H1 (cell line): ENCODE results near the gene NTN1. TPM values are rescaled to one million over a fixed set of nuclear protein-coding genes. Genes with fewer than 3 reads are reported as not detected.

ENCODE experiments used
- CTCF ChIA-PET: fragments of 300-600 bp; sonication (Branson Sonifier 250); formaldehyde crosslinking; loops from one replicate; lab custom pipeline; 2021; ENCODE audit not compliant: partially characterized antibody; lab: Charles Lee
- POLR2A ChIA-PET: fragments of 300-600 bp; sonication (Branson Sonifier 250); formaldehyde crosslinking; loops from one replicate; lab custom pipeline; 2021; ENCODE audit warnings: inconsistent platforms; ENCODE audit not compliant: partially characterized antibody; lab: Charles Lee
- DNase-seq, 2 experiments: peaks; one replicate each; pipeline versions ENCODE4 v3.0.0 to v3.0.0-alpha.2; 2010 to 2022; ENCODE audit warnings: low spot score in 2 of 2, low read depth in 1 of 2, mixed read lengths in 1 of 2
- FAIRE-seq: peaks from 2 replicates; lab custom pipeline; 2011; peaks lifted over from hg19 to GRCh38; lab: Jason Lieb, UNC
- H2AFZ ChIP-seq: 2 replicates; pipeline ENCODE4 v1.8.1; 2012; ENCODE audit warnings: low read length, inconsistent platforms
- H2AK5ac ChIP-seq: 2 replicates; pipeline ENCODE4 v1.6.1; 2013; ENCODE audit warnings: low read depth, low read length
- H2BK120ac ChIP-seq: replicated peaks from 2 replicates; pipeline ENCODE3; 2013; ENCODE audit warnings: low read depth, low read length, inconsistent platforms
- H2BK12ac ChIP-seq: 2 replicates; pipeline ENCODE4 v1.6.1; 2013; ENCODE audit warnings: low read depth, low read length
- H2BK15ac ChIP-seq: 2 replicates; pipeline ENCODE4 v1.6.1; 2013; ENCODE audit warnings: low read length
- H2BK20ac ChIP-seq: 2 replicates; pipeline ENCODE4 v1.6.1; 2013; ENCODE audit warnings: low read length
- H2BK5ac ChIP-seq: 2 replicates; pipeline ENCODE4 v1.6.1; 2013; ENCODE audit warnings: low read depth, low read length
- H3K14ac ChIP-seq: 2 replicates; pipeline ENCODE4 v1.6.1; 2013; ENCODE audit warnings: inconsistent platforms; ENCODE audit not compliant: insufficient read length
- H3K18ac ChIP-seq: 2 replicates; pipeline ENCODE4 v1.6.1; 2013; ENCODE audit warnings: low read length; ENCODE audit errors: extremely low read depth
- H3K23ac ChIP-seq: 2 replicates; pipeline ENCODE4 v1.6.1; 2013; ENCODE audit warnings: inconsistent platforms; ENCODE audit not compliant: insufficient read length
- H3K23me2 ChIP-seq: 2 replicates; pipeline ENCODE4 v1.6.1; 2013; ENCODE audit warnings: low read depth, low read length
- H3K27ac ChIP-seq: 2 replicates; pipeline ENCODE4 v1.6.1; 2011; ENCODE audit warnings: low read depth, low read length, inconsistent platforms
- H3K27me3 ChIP-seq, 4 experiments: replicated peaks in 1 of 4; 1 replicate in 1 of 4; 2 replicates in 3 of 4; pipeline versions ENCODE4 v1.6.1 to v1.8.1; 2011 to 2013; ENCODE audit warnings: low read length in 3 of 4, mild to moderate bottlenecking in 3 of 4, inconsistent platforms in 2 of 4, mixed read lengths in 2 of 4, moderate library complexity in 1 of 4; ENCODE audit not compliant: control insufficient read depth in 3 of 4, insufficient read depth in 3 of 4; ENCODE audit errors: extremely low read depth in 1 of 4
- H3K36me3 ChIP-seq, 4 experiments: 2 replicates each; pipeline versions ENCODE4 v1.6.1 to v1.8.1; 2011 to 2013; ENCODE audit warnings: mild to moderate bottlenecking in 4 of 4, low read length in 3 of 4, moderate library complexity in 2 of 4, control low read depth in 1 of 4, inconsistent platforms in 1 of 4; ENCODE audit not compliant: insufficient read depth in 4 of 4, control insufficient read depth in 2 of 4
- H3K4ac ChIP-seq: replicated peaks from 2 replicates; pipeline ENCODE3; 2013; ENCODE audit warnings: low read length, low read depth, mixed read lengths, inconsistent platforms; ENCODE audit not compliant: insufficient read length
- H3K4me1 ChIP-seq, 4 experiments: replicated peaks in 1 of 4; 1 replicate in 1 of 4; 2 replicates in 3 of 4; pipeline versions ENCODE4 v1.6.1 to v1.8.1; 2011 to 2013; ENCODE audit warnings: low read length in 3 of 4, inconsistent platforms in 2 of 4, mixed read lengths in 1 of 4; ENCODE audit not compliant: insufficient read depth in 4 of 4, control insufficient read depth in 3 of 4
- H3K4me2 ChIP-seq, 2 experiments: 2 replicates each; pipeline versions ENCODE4 v1.6.1 to v1.8.1; 2011 to 2013; ENCODE audit warnings: low read depth in 2 of 2, low read length in 2 of 2, control low read depth in 1 of 2, inconsistent platforms in 1 of 2, mild to moderate bottlenecking in 1 of 2; ENCODE audit not compliant: insufficient read depth in 1 of 2
- H3K4me3 ChIP-seq, 4 experiments: fragments of 200-600, 300-600 bp in 1 of 4; sonication (generic), shearing (Covaris generic), sonication (Bioruptor Twin) in 1 of 4; 2 replicates each; pipeline versions ENCODE4 v1.5.1 to v1.8.1; 2011 to 2016; ENCODE audit warnings: low read length in 4 of 4, low read depth in 3 of 4, control low read depth in 2 of 4, inconsistent platforms in 2 of 4, mild to moderate bottlenecking in 2 of 4, mixed read lengths in 1 of 4, moderate library complexity in 1 of 4; ENCODE audit not compliant: insufficient read depth in 2 of 4; ENCODE audit errors: extremely low read depth in 1 of 4
- H3K56ac ChIP-seq: replicated peaks from 2 replicates; pipeline ENCODE3; 2013; ENCODE audit warnings: low read depth, mild to moderate bottlenecking, mixed read lengths, low read length, inconsistent platforms; ENCODE audit not compliant: insufficient read length
- H3K79me1 ChIP-seq: 2 replicates; pipeline ENCODE4 v1.6.1; 2013; ENCODE audit warnings: low read depth, low read length, control low read depth
- H3K79me2 ChIP-seq, 2 experiments: 2 replicates each; pipeline versions ENCODE4 v1.6.1 to v1.8.1; 2012 to 2013; ENCODE audit warnings: low read length in 2 of 2, mild to moderate bottlenecking in 2 of 2, inconsistent platforms in 1 of 2; ENCODE audit not compliant: insufficient read depth in 2 of 2, control insufficient read depth in 1 of 2
- H3K9ac ChIP-seq, 4 experiments: replicated peaks in 1 of 4; 1 replicate in 1 of 4; 2 replicates in 3 of 4; pipeline versions ENCODE4 v1.6.1 to v1.8.1; 2011 to 2013; ENCODE audit warnings: low read depth in 3 of 4, low read length in 3 of 4, control low read depth in 2 of 4, mild to moderate bottlenecking in 2 of 4, moderate library complexity in 2 of 4, inconsistent platforms in 1 of 4; ENCODE audit errors: extremely low read depth in 1 of 4
- H3K9me3 ChIP-seq, 2 experiments: 2 replicates each; pipeline versions ENCODE4 v1.6.1 to v1.8.1; 2012 to 2013; ENCODE audit warnings: mild to moderate bottlenecking in 2 of 2, moderate library complexity in 2 of 2, control low read depth in 1 of 2, inconsistent platforms in 1 of 2, low read depth in 1 of 2, low read length in 1 of 2, mixed read lengths in 1 of 2; ENCODE audit not compliant: insufficient read depth in 2 of 2
- H4K20me1 ChIP-seq, 2 experiments: replicated peaks in 1 of 2; 2 replicates each; pipeline versions ENCODE3 to v1.8.1; 2011 to 2013; ENCODE audit warnings: inconsistent platforms in 2 of 2, low read length in 2 of 2, mild to moderate bottlenecking in 1 of 2; ENCODE audit not compliant: insufficient read depth in 2 of 2, control insufficient read depth in 1 of 2
- H4K5ac ChIP-seq: 2 replicates; pipeline ENCODE4 v1.6.1; 2013; ENCODE audit warnings: low read length, low read depth, mixed read lengths, inconsistent platforms; ENCODE audit not compliant: insufficient read length
- H4K8ac ChIP-seq: 2 replicates; pipeline ENCODE4 v1.8.0; 2013; ENCODE audit warnings: mild to moderate bottlenecking, moderate library complexity, low read length, inconsistent platforms; ENCODE audit not compliant: insufficient read depth; ENCODE audit errors: extremely low read depth
- H4K91ac ChIP-seq: replicated peaks from 2 replicates; pipeline ENCODE3; 2013; ENCODE audit warnings: low read length, mixed read lengths, inconsistent platforms; ENCODE audit not compliant: insufficient read length
- CEBPB ChIP-seq: IDR thresholded peaks from 2 replicates; pipeline ENCODE4 v1.6.1; 2012; ENCODE audit warnings: low read depth, low read length
- CREB1 ChIP-seq: IDR thresholded peaks from 2 replicates; pipeline ENCODE4 v1.6.1; 2012; ENCODE audit warnings: inconsistent platforms
- FOSL1 ChIP-seq: IDR thresholded peaks from 2 replicates; pipeline ENCODE4 v1.6.1; 2011; ENCODE audit warnings: mild to moderate bottlenecking, low read depth, low read length, moderate library complexity; ENCODE audit not compliant: insufficient read depth
- POLR2AphosphoS5 ChIP-seq: IDR thresholded peaks from 2 replicates; pipeline ENCODE4 v1.6.1; 2011; ENCODE audit warnings: low read depth, low read length
- SAP30 ChIP-seq: fragments of 300-600 bp; sonication (generic); IDR thresholded peaks from 2 replicates; pipeline ENCODE4 v1.7.1; 2012; ENCODE audit warnings: low read length, moderate library complexity, mild to moderate bottlenecking, inconsistent platforms; ENCODE audit not compliant: insufficient read depth, insufficient replicate concordance
- SIN3A ChIP-seq, 2 experiments: IDR thresholded peaks in 1 of 2; conservative IDR thresholded peaks in 1 of 2; 2 replicates each; pipeline ENCODE4 v1.6.1; 2011 to 2012; ENCODE audit warnings: low read length in 2 of 2, improper control_type of control experiment in 1 of 2, low read depth in 1 of 2, mild to moderate bottlenecking in 1 of 2
- WGBS, 2 experiments: shearing (Covaris generic) in 1 of 2; methylation state at CpG; one replicate each; pipeline versions ENCODE4 v1.1.6 to v1.1.7; 2013 to 2015; ENCODE audit warnings: low lambda C conversion rate in 2 of 2, mixed read lengths in 2 of 2, inconsistent platforms in 1 of 2, low coverage in 1 of 2, missing lambda C conversion rate in 1 of 2; ENCODE audit not compliant: insufficient replicate concordance in 2 of 2, insufficient coverage in 1 of 2, insufficient read length in 1 of 2; ENCODE audit errors: extremely low coverage in 1 of 2, missing lambda C conversion rate in 1 of 2; 5-methylcytosine and 5-hydroxymethylcytosine counted together
- polyA plus RNA-seq, 7 experiments: library from polyadenylated mRNA; depleted of rRNA in 3 of 7; stranded (reverse) in 5 of 7; unstranded in 2 of 7; fragments of >200 nt in 5 of 7; fragments of 200-250 nt in 2 of 7; gene quantifications; 1 replicate in 5 of 7; 2 replicates in 1 of 7; 4 replicates in 1 of 7; pipeline versions ENCODE4 v1.2.1 to v1.2.3, GENCODE V29; 2011 to 2013; ENCODE audit warnings: missing spikeins in 2 of 7, mixed read lengths in 2 of 7
- total RNA-seq: library from RNA; stranded (reverse); fragmentation: NEBNext Ultra II Directional; extraction: Animal tissue kit (Norgen Biotek cat#: 25700); gene quantifications from 2 replicates; pipeline ENCODE4 v1.2.1, GENCODE V29; 2021
- TF ChIP-seq, protein P1 (sequence below): IDR thresholded peaks from 2 replicates; pipeline ENCODE4 v1.6.1; 2012; ENCODE audit warnings: low read length, inconsistent platforms
- TF ChIP-seq, protein P2 (sequence below), 3 experiments: IDR thresholded peaks; 1 replicate in 2 of 3; 2 replicates in 1 of 3; pipeline versions ENCODE4 v1.5.1 to v1.6.1; 2011; ENCODE audit warnings: low read length in 3 of 3, mild to moderate bottlenecking in 3 of 3, inconsistent platforms in 2 of 3, low read depth in 1 of 3, moderate library complexity in 1 of 3; ENCODE audit not compliant: insufficient read depth in 1 of 3; ENCODE audit errors: control extremely low read depth in 1 of 3

Gene NTN1
- total and polyA plus RNA-seq, 2 of the 8 experiments (the other 6 are each of a cell fraction or from before 2014, with no cell fraction given): 2.0 to 2.3 TPM

- no peak overlapping the region for H3K4ac ChIP-seq
- H2BK5ac ChIP-seq: no peak overlapping the region
- H2AFZ ChIP-seq: no peak overlapping the region
- no peaks in the 10 kb centered on the region for H4K20me1 ChIP-seq
- 79% methylated on average over 11 of the region's 11 CpGs; no CpG with 5 or more reads in 1 of the 2 experiments for WGBS, 2 experiments
- DNase-seq (no peak), FAIRE-seq (no peak)
- H3K79me2 ChIP-seq: no peaks in the 10 kb centered on the region
- CTCF ChIA-PET: interaction anchor here (0.6 to 1.6 kb wide), 4 partner anchors 9 to 174 kb away, joined by 3 to 5 read pairs (median 3); no protein-coding TSS in a partner anchor
- no peak overlapping the region; the same call in 1 of the 2 replicates for H3K18ac ChIP-seq
- H2BK20ac ChIP-seq: no peak overlapping the region
- no peaks in the 10 kb centered on the region for H3K27me3 ChIP-seq
- no peak overlapping the region for H3K56ac ChIP-seq
- H3K4me2 ChIP-seq: no peak overlapping the region
- H3K4me3 ChIP-seq: no peak overlapping the region
- H2AK5ac ChIP-seq: no peak overlapping the region
- no peaks in the 10 kb centered on the region; a peak in 2 of 4 replicates for H3K9me3 ChIP-seq
- H4K91ac ChIP-seq: no peak overlapping the region
- H4K8ac ChIP-seq: no peak overlapping the region
- no peak overlapping the region for H3K27ac ChIP-seq
- no peaks in the 10 kb centered on the region for H3K79me1 ChIP-seq
- H3K23me2 ChIP-seq: no peaks in the 10 kb centered on the region
- H2BK120ac ChIP-seq: no peak overlapping the region
- 0 out of 2 replicates have a peak overlapping the region, but pooled peaks have one; percentile 61 for H2BK15ac ChIP-seq
- POLR2A ChIA-PET: no interaction called here
- no peak overlapping the region for H3K9ac ChIP-seq
- peaks cover 0 to 2% (median 0%) of the 10 kb centered on the region in 4 experiments; a peak in 2 of 8 replicates for H3K36me3 ChIP-seq
- no peak overlapping the region for H2BK12ac ChIP-seq
- H3K4me1 ChIP-seq: peaks cover 0 to 6% (median 3%) of the 10 kb centered on the region in 4 experiments; a peak in 2 of 7 replicates
- no peak overlapping the region for H3K14ac ChIP-seq
- H4K5ac ChIP-seq: no peak overlapping the region
- no peak overlapping the region for H3K23ac ChIP-seq
- no peak for TF ChIP-seq POLR2AphosphoS5
- no peak for TF ChIP-seq SAP30
- TF ChIP-seq CREB1: no peak
- TF ChIP-seq SIN3A (conservative IDR thresholded peaks at IDR 0.05 in 1 of 2, IDR thresholded peaks at IDR 0.05 in 1 of 2; ENCODE audit: low read depth in 1 of 2, low read length in 2 of 2): no peak
- no peak for TF ChIP-seq FOSL1
- TF ChIP-seq, protein P1, sequence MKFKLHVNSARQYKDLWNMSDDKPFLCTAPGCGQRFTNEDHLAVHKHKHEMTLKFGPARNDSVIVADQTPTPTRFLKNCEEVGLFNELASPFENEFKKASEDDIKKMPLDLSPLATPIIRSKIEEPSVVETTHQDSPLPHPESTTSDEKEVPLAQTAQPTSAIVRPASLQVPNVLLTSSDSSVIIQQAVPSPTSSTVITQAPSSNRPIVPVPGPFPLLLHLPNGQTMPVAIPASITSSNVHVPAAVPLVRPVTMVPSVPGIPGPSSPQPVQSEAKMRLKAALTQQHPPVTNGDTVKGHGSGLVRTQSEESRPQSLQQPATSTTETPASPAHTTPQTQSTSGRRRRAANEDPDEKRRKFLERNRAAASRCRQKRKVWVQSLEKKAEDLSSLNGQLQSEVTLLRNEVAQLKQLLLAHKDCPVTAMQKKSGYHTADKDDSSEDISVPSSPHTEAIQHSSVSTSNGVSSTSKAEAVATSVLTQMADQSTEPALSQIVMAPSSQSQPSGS: no peak
- TF ChIP-seq, protein P2, sequence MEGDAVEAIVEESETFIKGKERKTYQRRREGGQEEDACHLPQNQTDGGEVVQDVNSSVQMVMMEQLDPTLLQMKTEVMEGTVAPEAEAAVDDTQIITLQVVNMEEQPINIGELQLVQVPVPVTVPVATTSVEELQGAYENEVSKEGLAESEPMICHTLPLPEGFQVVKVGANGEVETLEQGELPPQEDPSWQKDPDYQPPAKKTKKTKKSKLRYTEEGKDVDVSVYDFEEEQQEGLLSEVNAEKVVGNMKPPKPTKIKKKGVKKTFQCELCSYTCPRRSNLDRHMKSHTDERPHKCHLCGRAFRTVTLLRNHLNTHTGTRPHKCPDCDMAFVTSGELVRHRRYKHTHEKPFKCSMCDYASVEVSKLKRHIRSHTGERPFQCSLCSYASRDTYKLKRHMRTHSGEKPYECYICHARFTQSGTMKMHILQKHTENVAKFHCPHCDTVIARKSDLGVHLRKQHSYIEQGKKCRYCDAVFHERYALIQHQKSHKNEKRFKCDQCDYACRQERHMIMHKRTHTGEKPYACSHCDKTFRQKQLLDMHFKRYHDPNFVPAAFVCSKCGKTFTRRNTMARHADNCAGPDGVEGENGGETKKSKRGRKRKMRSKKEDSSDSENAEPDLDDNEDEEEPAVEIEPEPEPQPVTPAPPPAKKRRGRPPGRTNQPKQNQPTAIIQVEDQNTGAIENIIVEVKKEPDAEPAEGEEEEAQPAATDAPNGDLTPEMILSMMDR (IDR thresholded peaks at IDR 0.05; ENCODE audit: control extremely low read depth in 1 of 3, insufficient read depth in 1 of 3, low read depth in 1 of 3, low read length in 3 of 3): no peak
- TF ChIP-seq CEBPB: no peak
Observed at GRCh38 chr17:9044772-9045463, 23.6 kb downstream of the NTN1 start.
